Heart right ventricle (tissue), 16 donors: ENCODE data around the gene CASQ2. TPM values are rescaled to one million over a fixed set of nuclear protein-coding genes. Genes with fewer than 3 reads are reported as not detected.

Experiments used
- ATAC-seq, 8 donors: fragments of 200-7000 bp; cut with Tn5 transposase; one replicate each; pipeline ENCODE4 v1.9.1; 2020; ENCODE audit warnings: mild to moderate bottlenecking in 8 of 8, moderate library complexity in 8 of 8, moderate number of reproducible peaks in 1 of 8
- DNase-seq, 2 donors: peaks; one replicate each; pipeline ENCODE4 v3.0.0-alpha.2; 2020
- H3K27ac ChIP-seq, 10 donors: fragments of 200-600 bp; sonication (generic) in 2 of 10; one replicate each; pipeline versions ENCODE4 v1.5.0 to v1.8.0; 2020 to 2022; ENCODE audit warnings: mild to moderate bottlenecking in 3 of 10
- H3K27me3 ChIP-seq, 7 donors: fragments of 200-600 bp; one replicate each; pipeline ENCODE4 v1.8.0; 2021 to 2022; ENCODE audit warnings: mild to moderate bottlenecking in 2 of 7
- H3K36me3 ChIP-seq, 9 donors: fragments of 200-600 bp; sonication (generic) in 1 of 9; one replicate each; pipeline versions ENCODE4 v1.5.0 to v1.8.0; 2020 to 2022; ENCODE audit warnings: mild to moderate bottlenecking in 2 of 9
- H3K4me1 ChIP-seq, 9 donors: fragments of 200-600 bp; sonication (generic) in 1 of 9; one replicate each; pipeline versions ENCODE4 v1.5.0 to v1.8.0; 2020 to 2022; ENCODE audit warnings: mild to moderate bottlenecking in 4 of 9
- H3K4me3 ChIP-seq, 10 donors: fragments of 200-600 bp; sonication (generic) in 2 of 10; one replicate each; pipeline versions ENCODE4 v1.5.0 to v1.8.0; 2020 to 2022; ENCODE audit warnings: mild to moderate bottlenecking in 7 of 10, moderate library complexity in 2 of 10
- H3K9me3 ChIP-seq, 11 donors: fragments of 200-600 bp in 10 of 11; sonication (generic) in 2 of 11; one replicate each; pipeline versions ENCODE4 v1.5.0 to v1.8.0; 2013 to 2022; ENCODE audit warnings: mild to moderate bottlenecking in 2 of 11, control low read depth in 1 of 11, moderate library complexity in 1 of 11
- CTCF ChIP-seq, 9 donors: fragments of 200-600 bp; sonication (generic) in 2 of 9; IDR thresholded peaks; one replicate each; pipeline versions ENCODE4 v1.5.0 to v1.8.0; 2021 to 2022; ENCODE audit warnings: antibody characterized with exemption in 9 of 9, mild to moderate bottlenecking in 5 of 9, moderate library complexity in 1 of 9
- WGBS, 2 donors: extraction: QIAGEN DNeasy Blood & Tissue Kit; methylation state at CpG; one replicate each; pipeline ENCODE4 v1.1.7; 2013; ENCODE audit warnings: inconsistent platforms in 1 of 2; 5-methylcytosine and 5-hydroxymethylcytosine counted together
- intact Hi-C, 10 donors: fragments of 100-400 bp; cut with DNase I; formaldehyde crosslinking; loops; one replicate each; pipeline versions ENCODE4 v1.11.1 to v1.14.2; 2022
- polyA plus RNA-seq, 2 donors: library from polyadenylated mRNA; stranded (reverse); fragments of 200-250 nt; gene quantifications; one replicate each; pipeline ENCODE4 v1.2.3, GENCODE V29; 2013
- total RNA-seq, 10 donors: library from RNA; stranded (reverse); fragmentation: NEBNext Ultra II Directional in 3 of 10; extraction: Animal tissue kit (Norgen Biotek cat#: 25700) in 3 of 10; gene quantifications; one replicate each; pipeline versions ENCODE4 v1.2.1 to v1.2.4, GENCODE V29; 2021 to 2023
- donor health status: Arrhythmogenic right ventricular cardiomyopathy.
- donor health status: ischemic (EF 13 %, LVEDD 7.1; RV severe dilation, severe dysfunction).
- donor health status: healthy with polysubstance abuse.
- donor health status: DM: no; HTN: yes; CAD: no.
- donor health status: DM: no; HTN: no; CAD: no.
- donor health status: ischemic (EF 25% LVEDD 6.9; RV normal size, moderate dysfunction).
- donor health status: ischemic (EF 25% LVEDD 5.7; RV mildly dilated, moderate dysfunction).
- donor health status: healthy.
- donor health status: DM: yes; HTN: yes; CAD: no.
- donor health status: Ischemic cardiomyopathy.
- donor health status: ischemic (EF 35%, LVEDD 5.7; RV mildly dilated, moderate dysfunction).
- donor health status: nonischemic (EF 11% LVEDD 7.7; RV severe dilation, severe dysfunction).
- donor health status: DM: yes; HTN: yes; CAD: no.
- donor health status: PGD.
- donor health status: ischemic (EF 29% LVEDD 5.4; RV normal size, mild dysfunction).
- donor health status: nonischemic (EF 23%, LVEDD 6.1; RV moderate dilation, normal function).

CASQ2 gene
- total and polyA plus RNA-seq, 12 donors: 443 to 1,698 (median 1,186) TPM

GRCh38 chr1:115764541-115764940 is 4.0 kb downstream of the CASQ2 start:
- no peak for ATAC-seq
- 0% methylated on average over 1 of the region's 1 CpG for WGBS, 2 donors
- peak overlapping the region in 4 of 10 donors; percentile 14 to 97 (median 72) for H3K27ac ChIP-seq

GRCh38 chr1:115762779-115763178 is 5.7 kb downstream of the CASQ2 start:
- Histone ChIP-seq H3K4me3 (peak overlapping the region in 4 of 10 donors; percentile 30 to 69 (median 48)), H3K9me3 (peaks cover 0 to 11% (median 0%) of the 10 kb centered on the region in 11 donors), H3K27ac (peak overlapping the region in 3 of 10 donors; percentile 5 to 30 (median 24)), H3K36me3 (peaks cover 0 to 31% (median 0%) of the 10 kb centered on the region in 9 donors), H3K27me3 (no peaks in the 10 kb centered on the region), H3K4me1 (peaks cover 0 to 53% (median 12%) of the 10 kb centered on the region in 9 donors)
- no peak for TF ChIP-seq CTCF (IDR thresholded peaks at IDR 0.05)
- ATAC-seq (no peak), DNase-seq (no peak)
- intact Hi-C loops: loop anchor here in 6 of 10 donors (5.0 to 10.0 kb wide), 4 partner anchors 35 to 148 kb away; no protein-coding TSS in a partner anchor
- WGBS, 2 donors: 65 to 75% methylated on average over 3 of the region's 3 CpGs

More at GRCh38 chr1:115764541-115764940, 4.0 kb downstream of the CASQ2 start:
- H3K9me3 ChIP-seq: peaks cover 0 to 3% (median 0%) of the 10 kb centered on the region in 11 donors
- H3K4me3 ChIP-seq: peak overlapping the region in 6 of 10 donors; percentile 49 to 69 (median 63)
- TF ChIP-seq CTCF (IDR thresholded peaks at IDR 0.05): peak in 8 of 9 donors; percentile 7 to 67 (median 51)
- intact Hi-C loops: loop anchor here in 7 of 10 donors (2.0 to 10.0 kb wide), 5 partner anchors 37 to 150 kb away; no protein-coding TSS in a partner anchor
- H3K27me3 ChIP-seq: no peaks in the 10 kb centered on the region
- peaks cover 0 to 50% (median 11%) of the 10 kb centered on the region in 9 donors for H3K4me1 ChIP-seq
- peaks cover 0 to 17% (median 0%) of the 10 kb centered on the region in 9 donors for H3K36me3 ChIP-seq
- peak in 1 of 2 donors; percentile 36 for DNase-seq

DNA sequence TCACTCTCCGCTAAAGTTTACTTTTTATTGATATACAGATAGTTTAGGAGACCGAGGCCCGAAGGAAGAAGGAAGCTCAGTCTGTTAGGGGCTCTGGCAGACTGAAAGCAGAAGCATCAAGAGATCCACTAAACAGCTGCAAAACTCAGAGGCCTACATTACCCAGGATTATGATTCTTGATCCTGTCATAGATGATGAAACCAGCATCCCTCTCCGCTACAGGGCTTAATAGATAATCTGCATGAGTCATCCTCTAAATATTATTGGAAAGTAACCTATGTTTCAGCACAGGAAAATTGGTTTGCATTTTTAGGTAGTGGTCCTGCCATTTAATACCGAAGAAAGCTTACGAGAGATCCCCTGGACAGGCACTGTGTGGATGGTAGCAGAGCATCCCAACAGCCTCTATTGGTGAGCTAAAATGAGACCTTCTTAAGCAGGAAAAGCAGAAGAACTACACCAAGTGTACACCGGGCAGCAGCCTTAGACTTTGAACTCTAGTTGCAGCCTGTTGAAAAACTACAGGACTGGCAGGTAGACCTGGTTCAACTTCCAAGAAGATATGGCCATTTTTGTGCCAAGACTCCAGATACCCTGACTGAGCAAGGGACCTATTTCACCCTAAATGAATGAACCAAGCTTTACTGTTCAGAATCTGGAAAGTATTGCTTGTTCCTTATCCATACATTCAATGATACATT is 6.8 kb downstream of the CASQ2 start:
- WGBS, 2 donors: 67 to 77% methylated on average over 7 of the region's 7 CpGs
- DNase-seq (no peak), ATAC-seq (no peak)
- Histone ChIP-seq H3K9me3 (peaks cover 0 to 11% (median 0%) of the 10 kb centered on the region in 11 donors), H3K27ac (no peak overlapping the region), H3K27me3 (no peaks in the 10 kb centered on the region), H3K4me3 (peak overlapping the region in 2 of 10 donors; percentile 20 to 30), H3K36me3 (peaks cover 0 to 31% (median 0%) of the 10 kb centered on the region in 9 donors), H3K4me1 (peaks cover 2 to 64% (median 22%) of the 10 kb centered on the region in 9 donors)
- no peak for TF ChIP-seq CTCF (IDR thresholded peaks at IDR 0.05)
- intact Hi-C loops: loop anchor here in 6 of 10 donors (5.0 to 10.0 kb wide), 4 partner anchors 34 to 147 kb away; no protein-coding TSS in a partner anchor

DNA sequence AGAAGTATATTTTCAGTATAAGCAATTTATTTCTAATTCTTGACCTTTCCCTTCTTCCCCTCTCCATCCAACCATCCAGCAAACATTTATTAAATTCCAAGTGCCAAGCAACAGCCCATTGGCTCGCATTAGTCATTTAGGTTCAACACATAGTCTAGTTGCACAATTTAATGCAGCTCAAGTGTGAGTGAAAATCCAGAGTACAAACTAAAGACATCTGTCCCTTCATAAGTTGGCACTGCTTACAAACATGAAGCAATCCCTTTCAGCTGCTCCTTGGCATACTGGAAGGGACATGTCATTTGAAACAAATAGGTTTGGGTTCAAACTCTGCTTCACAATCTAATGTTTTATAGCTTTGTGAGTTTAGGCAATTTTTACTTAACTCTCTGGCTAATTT is 10.7 kb downstream of the CASQ2 start:
- intact Hi-C loops: no loop called here
- ATAC-seq: peak in 1 of 8 donors; percentile 37
- peaks cover 0 to 11% (median 0%) of the 10 kb centered on the region in 11 donors for H3K9me3 ChIP-seq
- H3K27me3 ChIP-seq: no peaks in the 10 kb centered on the region
- WGBS, 2 donors: 0 to 39% methylated on average over 1 of the region's 1 CpG
- peaks cover 0 to 31% (median 0%) of the 10 kb centered on the region in 9 donors for H3K36me3 ChIP-seq
- peaks cover 7 to 92% (median 45%) of the 10 kb centered on the region in 9 donors for H3K4me1 ChIP-seq
- DNase-seq: no peak
- no peak for TF ChIP-seq CTCF (IDR thresholded peaks at IDR 0.05)
- peak overlapping the region in 1 of 10 donors; percentile 3 for H3K4me3 ChIP-seq
- H3K27ac ChIP-seq: peak overlapping the region in 9 of 10 donors; percentile 52 to 81 (median 78)
